Upper lobe of left lung (tissue), 6 donors: ENCODE measurements around the gene SDK1. TPM values are rescaled to one million over a fixed set of nuclear protein-coding genes. Genes with fewer than 3 reads are reported as not detected.
"Not testable (repeated sequence)": the region's sequence is repeated elsewhere in the genome, so short reads cannot be mapped to it uniquely, and the experiment has no call there.

Source experiments
- ATAC-seq, 2 donors: fragments of 200-7000 bp; cut with Tn5 transposase; one replicate each; pipeline ENCODE4 v1.9.1; 2022; ENCODE audit warnings: mild to moderate bottlenecking in 2 of 2, moderate library complexity in 2 of 2; ENCODE audit not compliant: low FRiP score in 2 of 2
- DNase-seq, 2 donors: peaks; one replicate each; pipeline ENCODE4 v3.0.0-alpha.2; 2019 to 2020
- H3K27ac ChIP-seq, 4 donors: fragments of 200-600 bp; sonication (generic); one replicate each; pipeline ENCODE4 v1.5.1; 2016 to 2019
- H3K27me3 ChIP-seq, 4 donors: fragments of 200-600 bp; sonication (generic); one replicate each; pipeline ENCODE4 v1.5.1; 2017 to 2019
- H3K36me3 ChIP-seq, 4 donors: fragments of 200-600 bp; sonication (generic); one replicate each; pipeline ENCODE4 v1.5.1; 2016 to 2019
- H3K4me1 ChIP-seq, 4 donors: fragments of 200-600 bp; sonication (generic); one replicate each; pipeline ENCODE4 v1.5.1; 2018 to 2019
- H3K4me3 ChIP-seq, 4 donors: fragments of 200-600 bp; sonication (generic); one replicate each; pipeline ENCODE4 v1.5.1; 2017 to 2019; ENCODE audit warnings: mild to moderate bottlenecking in 2 of 4, moderate library complexity in 1 of 4
- H3K9me3 ChIP-seq, 4 donors: fragments of 200-600 bp; sonication (generic); one replicate each; pipeline ENCODE4 v1.5.1; 2018 to 2019
- EP300 ChIP-seq, 4 donors: sonication (generic); formaldehyde crosslinking; IDR thresholded peaks; one replicate each; pipeline ENCODE4 v1.5.1; 2017; ENCODE audit warnings: antibody characterized with exemption in 4 of 4, control low read depth in 2 of 4
- POLR2A ChIP-seq, 4 donors: fragments of 450-650 bp; IDR thresholded peaks; one replicate each; pipeline ENCODE4 v1.5.1; 2016 to 2017; ENCODE audit warnings: antibody characterized with exemption in 4 of 4, mild to moderate bottlenecking in 2 of 4
- POLR2AphosphoS5 ChIP-seq, 2 donors: sonication (generic); formaldehyde crosslinking; IDR thresholded peaks; one replicate each; pipeline ENCODE4 v1.5.1; 2017; ENCODE audit warnings: antibody characterized with exemption in 2 of 2
- WGBS, 2 donors: methylation state at CpG; one replicate each; pipeline ENCODE4 v1.1.5; 2017 to 2018; 5-methylcytosine and 5-hydroxymethylcytosine counted together
- total RNA-seq, 6 donors: library from RNA; depleted of rRNA in 4 of 6; stranded (reverse); fragments of >200 nt in 4 of 6; gene quantifications; one replicate each; pipeline versions ENCODE4 v1.1.0 to v1.2.1, GENCODE V29; 2016 to 2021
- TF ChIP-seq, protein P1 (sequence below), 6 experiments: fragments of 450-650 bp in 4 of 6; fragments of 200-600 bp in 2 of 6; sonication (generic) in 2 of 6; IDR thresholded peaks; one replicate each; pipeline ENCODE4 v1.5.1; 2016 to 2019; ENCODE audit warnings: antibody characterized with exemption in 6 of 6
- donor health status: DM: no; HTN: no; CAD: no; lungs with moderate emphysema.
- donor health status: DM: no; HTN: yes; CAD: no; lungs with severe emphysema.

The SDK1 gene
- total RNA-seq, 6 donors from 2014 or later: 9.3 to 90.1 (median 11.8) TPM

DNA sequence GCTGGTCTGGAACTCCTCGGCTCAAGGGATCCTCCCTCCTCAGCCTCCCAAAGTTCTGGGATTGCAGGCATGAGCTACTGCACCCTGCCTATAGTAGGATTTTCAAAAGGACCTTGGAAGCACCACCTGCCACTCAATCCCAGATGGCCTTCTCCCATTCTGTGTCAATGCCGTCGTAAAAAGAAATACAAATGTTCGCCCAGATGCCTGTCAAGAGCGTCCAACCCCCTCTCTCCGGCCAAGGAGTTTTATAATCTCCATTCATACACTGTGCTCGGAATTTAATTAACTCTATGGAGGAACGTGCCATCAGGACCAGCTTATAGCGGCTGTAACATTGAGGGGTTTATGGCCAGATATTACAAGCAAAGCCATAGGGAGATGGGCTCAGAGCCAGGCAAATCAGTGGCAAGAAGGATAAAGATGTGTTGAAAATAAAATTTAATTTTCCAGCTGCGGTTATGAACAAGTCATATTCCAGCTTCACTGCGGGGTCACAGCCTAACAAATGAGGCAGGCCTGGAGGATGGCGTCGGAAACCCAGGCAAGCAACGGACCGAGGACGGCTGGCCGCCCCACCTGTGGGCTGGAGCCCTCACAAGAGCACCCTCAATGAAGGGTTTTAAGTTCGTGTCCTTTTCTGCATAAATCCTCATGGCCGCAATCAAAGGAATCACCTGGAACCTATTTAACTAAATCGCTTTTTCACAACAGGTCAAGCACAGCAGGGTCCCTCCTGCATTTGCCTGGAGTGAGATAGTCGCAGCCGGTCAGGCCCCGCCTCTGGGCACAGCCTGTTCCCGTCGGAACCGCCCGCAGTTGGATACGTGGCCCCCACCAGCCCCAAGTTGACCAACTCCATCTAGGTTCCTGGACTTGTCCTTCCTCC lies 1006.5 kb downstream of the SDK1 start:
- WGBS, 2 donors: 79 to 85% methylated on average over 28 of the region's 28 CpGs
- Histone ChIP-seq H3K4me3 (no peak overlapping the region), H3K27ac (no peak overlapping the region), H3K27me3 (no peaks in the 10 kb centered on the region), H3K4me1 (no peaks in the 10 kb centered on the region), H3K36me3 (no peaks in the 10 kb centered on the region), H3K9me3 (no peaks in the 10 kb centered on the region)
- TF ChIP-seq, protein P1, sequence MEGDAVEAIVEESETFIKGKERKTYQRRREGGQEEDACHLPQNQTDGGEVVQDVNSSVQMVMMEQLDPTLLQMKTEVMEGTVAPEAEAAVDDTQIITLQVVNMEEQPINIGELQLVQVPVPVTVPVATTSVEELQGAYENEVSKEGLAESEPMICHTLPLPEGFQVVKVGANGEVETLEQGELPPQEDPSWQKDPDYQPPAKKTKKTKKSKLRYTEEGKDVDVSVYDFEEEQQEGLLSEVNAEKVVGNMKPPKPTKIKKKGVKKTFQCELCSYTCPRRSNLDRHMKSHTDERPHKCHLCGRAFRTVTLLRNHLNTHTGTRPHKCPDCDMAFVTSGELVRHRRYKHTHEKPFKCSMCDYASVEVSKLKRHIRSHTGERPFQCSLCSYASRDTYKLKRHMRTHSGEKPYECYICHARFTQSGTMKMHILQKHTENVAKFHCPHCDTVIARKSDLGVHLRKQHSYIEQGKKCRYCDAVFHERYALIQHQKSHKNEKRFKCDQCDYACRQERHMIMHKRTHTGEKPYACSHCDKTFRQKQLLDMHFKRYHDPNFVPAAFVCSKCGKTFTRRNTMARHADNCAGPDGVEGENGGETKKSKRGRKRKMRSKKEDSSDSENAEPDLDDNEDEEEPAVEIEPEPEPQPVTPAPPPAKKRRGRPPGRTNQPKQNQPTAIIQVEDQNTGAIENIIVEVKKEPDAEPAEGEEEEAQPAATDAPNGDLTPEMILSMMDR (IDR thresholded peaks at IDR 0.05): no peak
- TF ChIP-seq POLR2AphosphoS5 (IDR thresholded peaks at IDR 0.05) (no peak), POLR2A (IDR thresholded peaks at IDR 0.05) (no peak), EP300 (IDR thresholded peaks at IDR 0.05) (no peak)
- ATAC-seq: no peak
- peak in 1 of 2 donors; percentile 58 for DNase-seq

DNA sequence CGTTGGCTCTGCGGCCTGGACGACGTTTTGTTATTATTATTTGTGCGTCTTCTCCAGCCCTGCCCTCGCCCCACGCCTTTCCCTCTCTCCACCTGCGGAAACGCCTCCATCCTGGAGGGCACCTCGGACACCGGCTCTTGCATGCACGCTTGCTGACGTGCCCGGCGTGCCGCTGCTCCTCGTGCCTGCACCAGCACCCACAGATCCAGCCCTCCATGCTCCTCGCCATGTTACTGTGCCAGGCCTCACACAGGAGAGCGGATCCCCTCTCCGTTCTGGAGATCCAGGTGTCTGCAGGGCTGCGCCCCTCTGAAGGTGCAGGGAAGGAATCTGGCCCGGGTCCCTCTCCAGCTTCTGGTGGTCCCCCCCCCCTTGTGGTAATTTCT lies 1007.1 kb downstream of the SDK1 start:
- peak in 1 of 2 donors; percentile 59 for DNase-seq
- Histone ChIP-seq H3K4me1 (no peaks in the 10 kb centered on the region), H3K4me3 (no peak overlapping the region), H3K27ac (no peak overlapping the region), H3K9me3 (no peaks in the 10 kb centered on the region), H3K27me3 (no peaks in the 10 kb centered on the region), H3K36me3 (no peaks in the 10 kb centered on the region)
- WGBS, 2 donors: 91 to 92% methylated on average over 21 to 22 of the region's 22 CpGs
- no peak for TF ChIP-seq POLR2A (IDR thresholded peaks at IDR 0.05)
- no peak for ATAC-seq

- not testable (repeated sequence) for H3K36me3 ChIP-seq, H3K27ac ChIP-seq, H3K27me3 ChIP-seq, H3K9me3 ChIP-seq, H3K4me1 ChIP-seq, H3K4me3 ChIP-seq, ATAC-seq
- peak in 1 of 2 donors; percentile 67 for DNase-seq
- 91 to 95% methylated on average over 8 to 17 of the region's 29 CpGs for WGBS, 2 donors
Observed at GRCh38 chr7:4313911-4314310, 1012.9 kb downstream of the SDK1 start.

- H3K9me3 ChIP-seq, H3K27me3 ChIP-seq, ATAC-seq, H3K4me1 ChIP-seq, H3K27ac ChIP-seq, DNase-seq, H3K4me3 ChIP-seq, H3K36me3 ChIP-seq: not testable (repeated sequence)
- WGBS, 2 donors: 85 to 95% methylated on average over 16 of the region's 16 CpGs
Observed at GRCh38 chr7:4314316-4314715, 1013.3 kb downstream of the SDK1 start.
